ENCODE measurements around the gene MAP6D1. TPM values are rescaled to one million over a fixed set of nuclear protein-coding genes. Genes with fewer than 3 reads are reported as not detected.

MAP6D1 gene
- total and polyA plus RNA-seq, 2 of the 4 experiments (the other 2 are of a cell fraction) = 2.7 to 5.2 TPM

GRCh38 chr3:183839751-183840150 is 14.4 kb upstream of the MAP6D1 start:
- Histone ChIP-seq H2BK5ac (ENCODE audit: low read depth, low read length, poor library complexity, severe bottlenecking) (no peak overlapping the region), H3K27ac (ENCODE audit: insufficient read depth, low read length) (no peak overlapping the region), H2AK5ac (ENCODE audit: low read depth, low read length) (no peak overlapping the region), H3K27me3 (ENCODE audit: control insufficient read depth, insufficient read depth, low read length) (no peaks in the 10 kb centered on the region), H3K4me1 (ENCODE audit: control insufficient read depth, insufficient read depth, low read length) (no peaks in the 10 kb centered on the region), H3K4ac (ENCODE audit: low read depth, low read length) (no peak overlapping the region), H2AFZ (replicated peaks; ENCODE audit: low read length, poor library complexity) (no peak overlapping the region), H3K9me3 (ENCODE audit: control insufficient read depth, insufficient read depth, low read length) (no peaks in the 10 kb centered on the region), H3K4me2 (ENCODE audit: low read depth, low read length) (no peak overlapping the region), H3K23ac (ENCODE audit: low read depth, low read length) (no peak overlapping the region), H2BK20ac (ENCODE audit: low read depth, low read length) (no peak overlapping the region), H2BK15ac (ENCODE audit: low read depth, low read length) (no peak overlapping the region), H4K91ac (ENCODE audit: insufficient read depth, low read depth, low read length) (no peak overlapping the region), H3K4me3 (ENCODE audit: insufficient read depth, low read depth, low read length) (no peak overlapping the region), H2AK9ac (replicated peaks; ENCODE audit: low read depth, low read length, poor library complexity) (no peak overlapping the region), H3K9me1 (ENCODE audit: insufficient read depth, low read length) (peaks cover 4% of the 10 kb centered on the region), H4K5ac (ENCODE audit: low read depth, low read length) (no peak overlapping the region), H3K56ac (ENCODE audit: extremely low read depth, insufficient read depth, low read length) (no peak overlapping the region), H4K20me1 (ENCODE audit: insufficient read depth, low read length) (no peaks in the 10 kb centered on the region), H3K79me1 (ENCODE audit: low read depth in 1 of 2, low read length in 2 of 2) (peaks cover 5 to 8% of the 10 kb centered on the region in 2 experiments; a peak in 1 of 4 replicates), H4K8ac (ENCODE audit: low read depth in 2 of 2, low read length in 2 of 2) (no peak overlapping the region), H3K9ac (ENCODE audit: low read depth, low read length) (no peak overlapping the region), H2BK120ac (ENCODE audit: low read depth, low read length) (no peak overlapping the region), H3K36me3 (ENCODE audit: control insufficient read depth, insufficient read depth, low read length) (peaks cover 23% of the 10 kb centered on the region), H3K14ac (replicated peaks; ENCODE audit: low read depth, low read length) (no peak overlapping the region), H3K18ac (ENCODE audit: low read depth, low read length) (no peak overlapping the region)
- WGBS, 2 experiments (ENCODE audit: extremely low coverage in 2 of 2, insufficient read length in 1 of 2) = no CpG with 5 or more reads among the region's 4 CpGs
- DNase-seq = no peak
- no peak for TF ChIP-seq RCOR1 (IDR thresholded peaks at IDR 0.05; ENCODE audit: insufficient replicate concordance, low read length)
- TF ChIP-seq, protein P1, sequence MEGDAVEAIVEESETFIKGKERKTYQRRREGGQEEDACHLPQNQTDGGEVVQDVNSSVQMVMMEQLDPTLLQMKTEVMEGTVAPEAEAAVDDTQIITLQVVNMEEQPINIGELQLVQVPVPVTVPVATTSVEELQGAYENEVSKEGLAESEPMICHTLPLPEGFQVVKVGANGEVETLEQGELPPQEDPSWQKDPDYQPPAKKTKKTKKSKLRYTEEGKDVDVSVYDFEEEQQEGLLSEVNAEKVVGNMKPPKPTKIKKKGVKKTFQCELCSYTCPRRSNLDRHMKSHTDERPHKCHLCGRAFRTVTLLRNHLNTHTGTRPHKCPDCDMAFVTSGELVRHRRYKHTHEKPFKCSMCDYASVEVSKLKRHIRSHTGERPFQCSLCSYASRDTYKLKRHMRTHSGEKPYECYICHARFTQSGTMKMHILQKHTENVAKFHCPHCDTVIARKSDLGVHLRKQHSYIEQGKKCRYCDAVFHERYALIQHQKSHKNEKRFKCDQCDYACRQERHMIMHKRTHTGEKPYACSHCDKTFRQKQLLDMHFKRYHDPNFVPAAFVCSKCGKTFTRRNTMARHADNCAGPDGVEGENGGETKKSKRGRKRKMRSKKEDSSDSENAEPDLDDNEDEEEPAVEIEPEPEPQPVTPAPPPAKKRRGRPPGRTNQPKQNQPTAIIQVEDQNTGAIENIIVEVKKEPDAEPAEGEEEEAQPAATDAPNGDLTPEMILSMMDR (conservative IDR thresholded peaks at IDR 0.05; ENCODE audit: low read depth, low read length) = no peak
- TF ChIP-seq MAFK (IDR thresholded peaks at IDR 0.05; ENCODE audit: low read depth, low read length) = no peak
- TF ChIP-seq ELK1 (IDR thresholded peaks at IDR 0.05; ENCODE audit: borderline replicate concordance, low read depth, low read length) = no peak
- no peak for TF ChIP-seq CEBPB (IDR thresholded peaks at IDR 0.05; ENCODE audit: low read depth, low read length)
- TF ChIP-seq USF2 (IDR thresholded peaks at IDR 0.05; ENCODE audit: low read depth, low read length) = no peak
- TF ChIP-seq RAD21 (IDR thresholded peaks at IDR 0.05; ENCODE audit: low read length) = no peak
- TF ChIP-seq SMC3 (IDR thresholded peaks at IDR 0.05; ENCODE audit: low read depth, low read length) = no peak
- no peak for TF ChIP-seq RFX5 (IDR thresholded peaks at IDR 0.05; ENCODE audit: low read depth, low read length)
- no peak for TF ChIP-seq MAZ (IDR thresholded peaks at IDR 0.05; ENCODE audit: borderline replicate concordance, low read depth, low read length)
- TF ChIP-seq POLR2A (IDR thresholded peaks at IDR 0.05; ENCODE audit: low read depth, low read length) = no peak
- TF ChIP-seq NFE2L2 (IDR thresholded peaks at IDR 0.05; ENCODE audit: low read depth, low read length) = no peak
- TF ChIP-seq BHLHE40 (IDR thresholded peaks at IDR 0.05; ENCODE audit: low read depth, low read length) = no peak
- TF ChIP-seq CHD1 (IDR thresholded peaks at IDR 0.05; ENCODE audit: low read depth, low read length) = no peak
- TF ChIP-seq FOS (IDR thresholded peaks at IDR 0.05; ENCODE audit: low read depth, low read length) = no peak
- TF ChIP-seq MXI1 (IDR thresholded peaks at IDR 0.05; ENCODE audit: borderline replicate concordance, low read depth, low read length) = no peak
- no peak for ATAC-seq (ENCODE audit: low read depth)
- intact Hi-C loops (cut with micrococcal nuclease) (no loop called here), in situ Hi-C loops (cut with MboI; ENCODE audit: low sequenced_read_pairs) (no loop called here), dilution Hi-C loops (cut with HindIII; ENCODE audit: low sequenced_read_pairs, unreplicated experiment) (no loop called here)
- no TSS peak for BruUV-seq (replicated peaks)
- CTCF ChIA-PET = no interaction called here
- POLR2A ChIA-PET (ENCODE audit: unreplicated experiment) = no interaction called here

All from IMR-90 (cell line).